Measurements from ENCODE around the gene RBBP5.
"Not testable (repeated sequence)": the region's sequence is repeated elsewhere in the genome, so short reads cannot be mapped to it uniquely, and the experiment has no call there.

RBBP5 gene, protein sequence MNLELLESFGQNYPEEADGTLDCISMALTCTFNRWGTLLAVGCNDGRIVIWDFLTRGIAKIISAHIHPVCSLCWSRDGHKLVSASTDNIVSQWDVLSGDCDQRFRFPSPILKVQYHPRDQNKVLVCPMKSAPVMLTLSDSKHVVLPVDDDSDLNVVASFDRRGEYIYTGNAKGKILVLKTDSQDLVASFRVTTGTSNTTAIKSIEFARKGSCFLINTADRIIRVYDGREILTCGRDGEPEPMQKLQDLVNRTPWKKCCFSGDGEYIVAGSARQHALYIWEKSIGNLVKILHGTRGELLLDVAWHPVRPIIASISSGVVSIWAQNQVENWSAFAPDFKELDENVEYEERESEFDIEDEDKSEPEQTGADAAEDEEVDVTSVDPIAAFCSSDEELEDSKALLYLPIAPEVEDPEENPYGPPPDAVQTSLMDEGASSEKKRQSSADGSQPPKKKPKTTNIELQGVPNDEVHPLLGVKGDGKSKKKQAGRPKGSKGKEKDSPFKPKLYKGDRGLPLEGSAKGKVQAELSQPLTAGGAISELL

DNA sequence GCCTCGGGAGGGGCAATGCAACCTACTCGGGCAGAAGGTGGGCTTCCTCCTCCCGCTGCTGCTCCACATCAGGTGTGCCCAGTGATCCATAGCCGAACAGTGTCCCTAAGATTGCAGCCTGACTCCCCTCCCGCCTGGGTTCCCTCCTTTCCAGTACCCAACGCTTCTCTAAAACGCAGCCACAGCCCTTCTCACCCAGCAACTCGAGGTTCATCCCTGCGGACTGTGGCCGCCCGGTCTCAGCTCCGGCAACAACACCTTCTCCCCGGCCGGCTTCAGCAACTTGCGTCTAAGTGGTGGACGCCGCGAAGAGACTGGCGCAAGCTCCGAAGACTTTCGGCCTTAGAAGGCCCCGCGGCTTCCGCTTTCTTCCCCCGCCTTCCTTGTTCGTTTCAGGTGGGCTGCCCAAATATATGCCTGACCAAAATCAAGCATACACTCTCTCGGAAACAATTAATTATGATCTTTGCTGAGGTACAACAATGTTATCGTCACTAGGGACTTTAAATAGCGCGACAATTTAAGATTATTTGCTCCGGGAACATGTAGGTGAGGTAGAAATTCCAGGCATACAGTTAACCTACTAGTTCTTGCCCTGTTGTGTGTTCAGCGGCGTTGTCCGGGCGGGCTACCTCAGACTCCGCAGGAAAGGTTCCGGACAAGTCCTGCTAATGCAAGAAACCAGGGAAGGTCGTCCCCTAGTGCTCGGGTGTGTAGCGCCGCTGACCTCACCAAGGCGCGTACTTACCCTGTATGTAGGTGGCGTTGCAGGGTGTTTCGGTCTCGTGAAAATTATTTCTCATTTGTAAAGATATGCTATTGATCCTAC lies at the start of gene RBBP5:
Gene RBBP5 (minus strand): TSS at position 319 of the 829 bp plus-strand sequence. CDS start 105 bp downstream, at position 214.
- DNase-seq: peak; percentile 97

DNA sequence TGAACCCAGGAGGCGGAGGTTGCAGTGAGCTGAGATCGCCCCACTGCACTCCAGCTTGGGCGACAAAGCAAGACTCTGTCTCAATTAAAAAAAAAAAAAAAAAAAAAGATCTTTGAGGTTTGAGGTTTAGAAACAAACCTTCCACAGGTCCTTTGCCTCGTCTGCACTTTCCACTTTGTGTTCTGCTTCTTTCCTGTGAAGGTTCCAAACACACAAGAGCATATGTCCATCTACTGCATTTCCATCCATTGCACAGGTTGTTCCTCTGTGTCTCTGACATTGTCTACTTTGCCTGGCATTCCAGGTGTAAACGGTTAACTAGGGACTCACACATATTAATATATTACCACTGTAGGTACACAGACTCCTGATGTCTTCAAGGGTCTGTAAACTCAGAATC lies 49.6 kb upstream of the RBBP5 start:
- no peak for DNase-seq

DNA sequence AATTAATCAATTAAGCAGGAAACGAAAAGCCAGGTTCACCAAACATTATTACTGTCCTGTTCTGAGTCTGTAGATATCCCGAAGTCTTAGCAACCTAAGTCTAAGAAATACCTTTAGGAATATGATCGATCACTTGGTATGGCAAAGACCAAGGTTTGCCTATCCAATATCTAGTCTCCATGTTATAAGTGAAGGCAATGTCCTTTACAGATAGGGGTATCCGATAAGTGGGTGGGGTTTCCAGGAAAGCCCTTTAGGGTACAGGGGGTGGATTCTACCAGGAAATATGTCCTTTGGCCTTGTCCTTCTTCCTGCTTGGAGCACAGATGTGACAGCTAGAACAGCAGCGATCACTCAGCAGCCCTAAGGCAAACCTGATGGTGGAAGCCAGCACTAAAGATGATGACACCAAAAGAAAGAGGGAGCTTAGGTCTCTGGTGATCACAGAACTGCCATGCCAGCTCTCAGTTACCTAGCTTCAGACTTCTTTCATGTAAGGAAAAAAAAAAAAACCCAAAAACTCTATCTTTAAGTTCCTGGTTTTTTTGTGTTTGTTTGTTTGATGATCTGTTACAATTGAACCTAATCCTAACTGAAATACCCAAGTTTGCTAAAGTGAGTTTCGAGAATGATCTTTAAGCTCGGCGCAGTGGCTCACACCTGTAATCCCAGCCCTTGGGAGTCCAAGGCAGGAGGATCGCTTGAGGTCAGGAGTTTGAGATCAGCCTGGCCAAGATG lies 48.9 kb upstream of the RBBP5 start:
- DNase-seq: no peak

DNA sequence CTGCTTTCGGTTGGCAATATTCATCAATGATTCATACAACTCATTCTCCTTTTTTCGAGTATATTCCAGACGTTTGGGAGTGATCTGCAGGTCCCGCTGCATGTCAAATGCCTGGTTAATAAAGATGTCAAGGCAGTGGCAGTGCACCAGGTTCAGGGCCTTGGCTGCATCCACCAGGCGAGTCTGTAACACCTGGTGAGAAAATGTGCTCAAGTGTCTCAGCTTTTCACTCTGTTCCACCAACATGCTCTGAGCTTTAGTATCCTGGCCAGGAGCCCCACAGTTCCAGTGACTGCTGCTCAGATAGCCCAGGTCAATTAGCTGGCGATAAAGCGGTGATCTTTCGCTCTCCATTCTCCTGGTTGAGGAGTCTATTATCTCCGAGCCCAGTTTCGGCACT lies 47.5 kb upstream of the RBBP5 start:
- no peak for DNase-seq

DNA sequence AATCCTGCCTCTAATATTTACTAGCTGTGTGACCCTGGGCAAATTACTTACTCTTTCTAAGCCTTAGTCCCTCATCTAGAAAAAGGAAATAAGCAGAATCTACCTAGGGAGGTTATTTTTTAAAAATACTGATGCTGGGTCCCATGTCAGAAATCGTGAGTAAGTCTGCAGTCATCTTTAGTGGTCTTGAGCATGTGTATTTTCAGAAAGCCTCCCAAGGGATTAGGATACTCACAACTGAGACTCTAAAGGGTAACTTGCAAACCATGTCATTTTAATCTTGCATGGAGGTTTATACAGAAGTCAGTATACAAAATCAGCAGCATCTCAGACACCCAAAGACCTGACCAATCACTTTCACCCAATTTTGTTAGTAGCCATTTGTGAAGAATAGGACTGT lies 46.5 kb upstream of the RBBP5 start:
- DNase-seq: no peak

DNA sequence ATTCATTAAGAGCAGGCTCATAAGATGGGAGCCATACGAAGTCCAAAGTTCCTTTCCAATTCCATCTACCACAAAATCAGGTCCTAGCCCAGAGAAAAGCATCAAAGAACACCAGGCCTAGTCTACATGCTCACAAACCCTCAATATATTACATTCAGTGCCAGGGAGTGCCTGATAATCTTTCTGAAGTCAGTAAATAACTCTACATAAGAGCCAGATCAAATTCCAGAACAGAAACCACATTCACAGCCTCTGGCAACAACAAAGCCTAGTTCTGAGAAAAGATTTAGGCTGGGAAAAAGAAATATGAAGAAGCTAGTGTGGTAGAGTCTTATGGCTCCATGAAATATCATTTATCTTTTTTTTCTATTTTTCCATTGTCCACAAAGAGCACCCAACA lies 40.5 kb upstream of the RBBP5 start:
- DNase-seq: no peak

DNA sequence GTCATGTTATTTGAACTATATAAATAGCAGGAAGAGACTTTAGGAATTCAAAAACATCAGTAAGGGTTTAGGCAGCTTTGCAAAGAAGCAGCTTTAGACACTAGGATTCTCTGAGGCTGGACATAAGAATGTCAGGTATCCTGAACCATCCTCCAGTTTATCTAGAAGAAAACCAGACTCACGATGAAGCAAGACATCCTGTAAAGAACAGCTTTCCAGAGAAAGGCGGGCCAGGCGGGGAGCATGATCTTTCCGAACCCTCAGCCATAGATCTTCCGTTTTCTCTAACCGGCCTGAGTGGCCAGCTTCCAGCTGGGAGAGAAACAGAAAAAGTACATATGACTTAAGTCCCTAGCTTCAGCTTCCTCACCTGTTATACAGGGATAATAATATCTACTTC lies 39.3 kb upstream of the RBBP5 start:
- no peak for DNase-seq

DNA sequence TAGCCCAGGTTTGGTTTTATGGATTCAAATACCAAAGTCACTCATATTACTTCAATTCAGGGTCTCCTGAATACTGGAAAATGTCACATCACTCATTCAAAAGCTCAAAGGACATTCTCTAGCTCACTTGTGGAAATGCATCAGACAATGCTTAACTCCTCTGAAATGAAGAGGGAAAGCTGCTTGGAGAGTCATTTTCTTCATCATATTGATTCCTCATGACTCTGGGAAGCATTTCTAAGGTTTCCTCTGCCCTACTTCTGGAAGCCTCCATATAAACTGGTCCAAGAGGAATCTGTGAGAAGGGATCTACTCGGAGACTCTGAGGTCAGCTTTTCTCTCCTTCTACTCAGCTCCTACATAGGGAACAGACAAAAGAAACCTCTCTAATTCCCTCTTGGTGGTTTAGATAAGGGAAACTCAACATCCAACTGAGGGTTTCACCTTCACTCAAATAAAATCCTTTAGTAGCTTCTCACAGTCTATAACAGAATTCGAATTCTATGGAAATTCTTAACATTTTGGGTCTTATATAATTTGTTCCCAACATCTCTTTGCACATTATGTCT lies 36.4 kb upstream of the RBBP5 start:
- DNase-seq: no peak

DNA sequence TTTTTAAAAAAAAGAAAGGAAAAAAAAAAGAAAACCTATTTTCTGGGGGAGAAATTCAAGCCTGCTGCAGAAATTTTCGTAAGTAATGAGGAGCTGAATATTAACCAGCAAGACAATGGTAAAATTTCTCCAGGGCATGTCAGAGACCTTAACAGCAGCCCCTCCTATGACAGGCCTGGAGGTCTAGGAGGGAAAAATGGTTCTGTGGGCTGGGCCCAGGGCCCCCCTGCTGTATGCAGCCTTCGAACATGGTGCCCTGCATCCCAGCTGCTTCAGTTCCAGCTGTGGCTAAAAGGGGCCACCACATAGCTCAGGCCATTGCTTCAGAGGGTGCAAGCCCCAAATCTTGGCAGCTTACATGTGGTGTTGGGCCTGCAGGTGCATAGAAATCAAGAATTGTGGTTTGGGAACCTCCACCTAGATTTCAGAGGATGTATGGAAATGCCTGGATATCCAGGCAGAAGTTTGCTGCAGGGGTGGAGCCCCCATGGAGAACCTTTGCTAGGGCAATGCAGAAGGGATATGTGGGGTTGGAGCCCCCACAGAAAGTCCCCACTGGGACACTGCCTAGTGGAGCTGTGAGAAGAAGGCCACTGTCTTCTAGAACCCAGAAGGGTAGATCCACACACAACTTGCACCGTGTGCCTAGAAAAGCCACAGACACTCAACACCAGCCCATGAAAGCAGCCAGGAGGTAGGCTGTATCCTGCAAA lies 34.0 kb upstream of the RBBP5 start:
- DNase-seq: not testable (repeated sequence)

DNA sequence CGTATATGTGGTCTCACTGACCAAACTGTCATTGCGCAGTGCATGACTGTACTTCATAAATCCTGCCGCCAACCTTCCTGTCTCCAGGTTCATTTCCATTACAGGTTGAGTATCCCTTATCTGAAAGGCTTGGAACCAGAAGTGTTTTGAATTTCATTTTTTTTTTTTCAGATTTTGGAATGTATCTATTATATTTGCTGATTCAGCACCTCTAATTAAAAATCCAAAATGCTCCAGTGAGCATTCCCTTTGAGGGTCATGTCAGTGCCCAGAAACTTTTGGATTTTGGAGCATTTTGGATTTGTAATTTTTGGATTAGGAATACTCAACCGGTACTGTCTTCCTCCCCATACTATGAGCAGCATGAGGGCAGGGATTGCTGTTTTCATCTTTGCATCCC lies 30.7 kb upstream of the RBBP5 start:
- no peak for DNase-seq

DNA sequence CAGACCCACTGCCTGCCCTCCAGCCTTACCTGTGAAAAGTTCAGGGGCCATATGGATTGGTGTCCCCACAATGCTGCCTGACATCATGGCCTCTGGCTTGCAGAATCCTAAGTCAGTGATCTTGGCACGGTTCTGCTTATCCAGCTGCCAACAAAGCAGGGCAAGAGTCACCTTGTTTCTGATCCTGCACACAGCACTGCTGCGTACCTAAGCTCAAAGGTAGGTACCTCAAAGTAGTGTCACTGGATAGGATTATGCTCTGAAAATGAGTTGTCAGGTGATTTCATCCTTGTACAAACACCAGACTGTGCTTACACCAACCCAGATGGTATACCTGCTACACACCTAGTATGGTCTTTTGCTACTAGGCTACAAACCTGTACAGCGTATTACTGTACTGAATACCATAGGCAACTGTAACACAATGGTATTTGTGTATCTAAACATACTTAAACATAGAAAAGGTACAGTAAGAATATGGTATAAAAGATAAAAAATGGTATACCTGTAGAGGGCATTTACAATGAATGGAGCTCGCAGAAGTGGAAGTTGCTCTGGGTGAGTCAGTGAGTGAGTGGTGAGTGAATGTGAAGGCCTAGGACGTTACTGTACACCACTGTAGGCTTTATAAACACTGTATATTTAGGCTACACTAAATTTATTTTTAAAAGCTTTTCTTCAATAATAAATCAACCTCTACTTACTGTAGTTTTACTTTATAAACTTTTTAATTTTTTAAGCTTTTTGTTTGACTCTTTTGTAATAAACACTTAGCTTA lies 29.1 kb upstream of the RBBP5 start:
- no peak for DNase-seq

DNA sequence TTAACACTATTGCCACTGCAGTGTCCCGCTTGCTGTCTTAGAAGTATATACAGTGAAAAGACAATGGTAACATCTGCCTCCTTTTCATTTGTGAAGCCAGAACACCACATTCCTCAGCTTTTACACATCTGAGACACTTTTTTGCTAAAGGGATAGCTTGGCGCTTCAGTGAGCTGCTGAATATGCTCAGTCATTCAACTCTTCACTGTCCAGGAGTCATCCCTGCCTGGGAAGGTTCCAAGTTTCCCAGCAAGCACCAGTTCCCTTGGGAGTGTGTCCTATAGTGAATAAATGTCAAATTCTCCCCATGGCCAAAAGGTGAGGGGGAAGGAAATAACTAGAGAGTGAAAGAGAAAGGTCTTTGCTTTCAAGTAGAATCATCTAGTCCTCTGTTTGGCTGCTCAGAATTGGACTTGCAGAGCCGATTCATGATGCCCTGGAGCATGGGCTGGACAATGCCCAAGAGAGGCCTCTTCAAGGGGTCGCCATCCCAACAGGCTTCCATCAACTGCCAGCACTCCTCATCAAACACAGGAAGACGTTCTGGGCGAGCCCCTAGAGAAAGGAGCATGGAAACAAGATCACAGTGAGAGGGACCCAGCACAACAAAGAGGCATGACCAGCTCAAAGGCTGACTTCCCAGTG lies 25.5 kb upstream of the RBBP5 start:
- DNase-seq: no peak

DNA sequence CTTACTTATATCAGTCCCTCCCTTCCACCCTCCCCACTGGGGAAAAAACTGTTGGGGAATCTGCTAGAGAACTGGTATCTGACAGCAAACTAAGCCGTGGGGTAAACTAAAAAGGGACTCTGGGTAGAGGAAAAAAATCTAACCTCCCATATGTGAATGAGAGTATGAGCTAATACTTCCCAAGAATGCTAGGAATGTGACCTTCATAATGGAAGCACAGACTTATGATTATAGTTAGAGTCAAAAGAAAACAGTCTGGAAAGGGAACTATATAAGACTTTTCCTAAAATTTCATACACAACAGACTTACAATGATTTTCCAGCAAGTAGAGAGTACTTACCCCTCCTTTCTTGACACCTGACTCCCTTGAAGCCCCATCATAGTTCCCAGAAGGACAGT lies 23.0 kb upstream of the RBBP5 start:
- DNase-seq: no peak

DNA sequence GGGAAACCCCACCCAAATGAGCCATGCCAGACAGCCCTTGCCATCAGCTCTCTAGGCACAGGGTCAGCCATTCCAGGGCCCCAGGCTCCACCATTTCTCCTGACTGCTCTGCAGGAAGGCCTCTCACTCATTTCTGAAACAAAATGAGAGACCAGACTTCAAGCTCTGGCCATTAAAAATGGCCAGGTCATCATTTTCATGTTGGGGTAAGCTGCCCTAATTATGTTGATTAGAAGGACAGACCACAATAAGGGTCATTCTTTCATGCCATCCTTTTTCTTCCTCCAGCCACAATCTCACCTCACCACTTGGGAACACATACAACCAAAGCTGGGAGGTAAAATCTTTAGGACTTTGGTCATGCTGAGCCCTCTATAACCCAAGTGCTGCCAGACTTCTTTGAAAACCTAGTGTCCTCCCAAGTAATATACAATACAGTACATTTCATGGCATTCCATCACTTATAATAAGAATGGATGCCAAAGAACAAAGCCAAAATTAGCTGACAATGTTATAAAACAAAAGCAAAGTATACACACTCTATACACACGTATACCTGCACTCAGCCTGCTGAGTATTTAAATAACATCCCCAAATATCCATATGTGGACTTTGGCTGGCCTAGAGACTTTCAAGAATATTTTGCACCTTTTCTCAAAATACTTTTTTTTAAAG lies 22.4 kb upstream of the RBBP5 start:
- DNase-seq: no peak

DNA sequence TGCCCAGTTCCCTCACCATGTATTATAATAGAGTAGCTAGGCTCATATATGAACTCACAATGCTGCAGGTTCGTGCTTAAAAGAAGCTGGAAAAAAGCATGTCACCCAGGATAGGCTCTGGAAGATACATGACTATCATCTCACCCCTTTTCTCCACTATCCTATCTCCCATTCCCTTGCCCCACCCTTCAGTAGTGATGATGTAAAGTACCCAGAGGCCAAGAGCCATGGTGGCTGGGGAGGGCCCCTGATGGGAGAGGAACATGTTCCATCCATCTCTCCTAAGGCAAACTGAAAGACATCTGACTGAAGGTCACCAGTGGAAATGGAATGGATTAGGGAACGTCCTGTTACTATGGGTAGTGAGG lies 20.3 kb upstream of the RBBP5 start:
- DNase-seq: no peak

DNA sequence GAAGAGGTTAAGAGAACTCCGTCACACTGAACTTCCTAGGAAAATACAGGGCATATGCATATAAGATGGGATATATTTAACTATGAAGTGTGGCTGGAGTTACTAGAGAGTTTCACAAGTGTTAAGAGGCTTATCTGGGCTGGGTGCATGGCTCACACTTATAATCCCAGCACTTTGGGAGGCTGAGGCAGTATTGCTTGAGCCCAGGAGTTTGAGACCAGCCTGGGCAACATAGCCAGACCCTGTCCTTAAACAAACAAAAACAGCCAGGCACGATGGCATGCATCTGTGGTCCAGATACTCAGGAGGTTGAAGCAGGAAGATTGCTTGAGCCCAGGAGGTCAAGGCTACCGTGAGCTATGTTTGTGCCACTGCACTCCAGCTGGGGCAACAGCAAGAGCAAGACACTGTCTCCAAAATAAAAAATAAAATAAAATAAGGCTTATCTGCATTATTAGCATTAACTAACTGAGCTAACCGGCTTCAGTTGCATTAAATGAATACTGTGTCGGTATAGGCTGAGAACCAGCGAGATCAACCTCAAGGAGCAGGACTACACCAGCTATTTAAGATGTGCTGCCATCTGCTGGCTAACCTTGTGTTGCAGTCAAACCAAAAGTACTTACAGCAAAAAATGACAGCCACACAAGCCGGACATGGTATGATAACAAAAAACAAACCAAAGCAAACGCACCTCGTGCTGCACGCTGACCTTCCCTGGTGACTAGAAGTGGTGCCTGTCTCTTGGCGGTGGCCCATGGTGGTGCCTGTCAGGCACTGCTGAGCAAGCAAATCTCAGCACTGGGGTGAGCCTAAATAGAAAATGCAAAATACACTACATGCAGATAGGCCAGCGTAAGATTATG lies 19.7 kb upstream of the RBBP5 start:
- DNase-seq: peak; percentile 73

DNA sequence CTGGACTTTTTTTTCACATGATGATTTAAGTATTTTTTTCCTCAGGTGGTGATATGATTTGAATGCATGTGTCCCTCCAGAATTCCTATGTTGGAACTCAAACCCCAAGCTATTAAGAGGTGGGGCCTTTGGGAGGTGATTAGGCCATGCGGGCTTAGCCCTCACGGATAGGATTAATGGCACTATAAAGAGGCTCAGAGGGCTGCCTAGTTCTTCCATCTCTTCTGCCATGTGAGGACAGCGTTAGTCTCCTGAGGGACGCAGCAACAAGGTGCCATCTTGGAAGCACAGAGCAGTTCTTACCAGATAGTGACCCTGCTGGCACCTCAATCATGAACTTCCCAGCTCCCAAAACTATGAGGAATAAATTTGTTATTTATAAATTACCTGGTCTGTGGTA lies 18.3 kb upstream of the RBBP5 start:
- DNase-seq: no peak

DNA sequence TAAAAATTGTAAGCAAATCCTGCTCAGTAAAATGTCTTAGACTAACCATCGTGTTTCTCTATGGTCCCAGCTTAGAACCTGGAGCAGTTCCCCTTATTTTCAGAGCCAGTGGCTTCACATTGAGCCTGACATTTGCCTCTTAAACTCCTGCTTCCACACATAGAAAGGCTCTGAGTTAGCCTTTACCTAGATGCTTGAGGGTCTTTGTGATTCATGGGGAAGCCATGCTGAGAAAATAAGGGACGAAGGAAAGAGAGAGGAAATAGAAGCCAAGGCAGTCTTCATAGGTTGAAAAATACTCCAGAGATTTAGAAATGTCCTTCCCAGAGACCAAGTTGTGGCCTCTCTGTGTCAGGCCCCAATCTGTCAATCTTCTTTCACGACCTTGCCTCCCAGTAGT lies 16.1 kb upstream of the RBBP5 start:
- no peak for DNase-seq

DNA sequence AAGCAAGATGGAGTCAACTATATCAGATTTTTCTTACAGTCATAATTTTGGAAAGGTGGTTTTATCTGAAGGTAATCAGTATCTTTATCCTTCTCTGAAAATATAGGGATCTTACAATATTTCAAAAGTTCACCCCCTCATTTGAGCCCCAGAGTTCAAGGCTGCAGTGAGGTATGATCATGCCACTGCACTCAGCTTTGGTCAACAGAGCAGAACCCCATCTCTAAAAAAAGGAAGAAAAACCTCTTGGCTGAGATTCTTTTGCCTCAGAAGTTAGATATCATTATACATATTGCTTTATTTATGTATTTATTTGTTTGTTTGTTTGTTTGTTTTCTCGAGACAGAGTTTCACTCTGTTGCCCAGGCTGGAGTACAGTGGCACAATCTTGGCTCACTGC lies 11.5 kb upstream of the RBBP5 start:
- DNase-seq: no peak
